HL-60/S4 (cell line): ENCODE data around the gene AGTRAP.

ENCODE experiments used
- in situ Hi-C: fragments of 300-500 bp; cut with MboI; formaldehyde crosslinking; loops from 2 replicates; pipeline ENCODE4 v1.14.3; 2022; ENCODE audit warnings: low sequenced_read_pairs

AGTRAP gene

DNA sequence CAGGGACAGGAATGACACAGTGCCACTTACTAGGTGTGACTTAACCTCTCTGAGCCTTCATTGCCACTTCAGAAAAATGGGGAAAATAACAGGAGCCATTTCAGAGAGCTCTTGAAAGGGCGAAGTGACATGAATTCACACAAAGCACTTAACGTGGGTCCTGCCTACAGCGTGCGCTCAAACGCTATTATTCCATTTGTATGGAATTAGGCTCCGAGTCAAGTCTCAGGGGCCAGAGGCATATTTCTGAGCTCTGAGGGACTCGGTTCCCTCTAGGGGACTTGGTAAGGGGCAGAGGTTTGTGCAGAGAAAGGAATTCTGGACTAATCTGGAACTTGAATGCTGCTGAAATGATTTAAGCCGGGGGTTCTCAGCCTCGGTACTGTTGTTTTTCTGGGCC, 30.3 kb upstream of the AGTRAP start:
- in situ Hi-C loops: no loop called here

DNA sequence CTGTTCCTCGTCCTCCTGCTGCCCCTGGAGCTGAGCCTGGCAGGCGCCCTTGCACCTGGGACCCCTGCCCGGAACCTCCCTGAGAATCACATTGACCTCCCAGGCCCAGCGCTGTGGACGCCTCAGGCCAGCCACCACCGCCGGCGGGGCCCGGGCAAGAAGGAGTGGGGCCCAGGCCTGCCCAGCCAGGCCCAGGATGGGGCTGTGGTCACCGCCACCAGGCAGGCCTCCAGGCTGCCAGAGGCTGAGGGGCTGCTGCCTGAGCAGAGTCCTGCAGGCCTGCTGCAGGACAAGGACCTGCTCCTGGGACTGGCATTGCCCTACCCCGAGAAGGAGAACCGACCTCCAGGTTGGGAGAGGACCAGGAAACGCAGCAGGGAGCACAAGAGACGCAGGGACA, 29.6 kb upstream of the AGTRAP start:
- in situ Hi-C loops: no loop called here

DNA sequence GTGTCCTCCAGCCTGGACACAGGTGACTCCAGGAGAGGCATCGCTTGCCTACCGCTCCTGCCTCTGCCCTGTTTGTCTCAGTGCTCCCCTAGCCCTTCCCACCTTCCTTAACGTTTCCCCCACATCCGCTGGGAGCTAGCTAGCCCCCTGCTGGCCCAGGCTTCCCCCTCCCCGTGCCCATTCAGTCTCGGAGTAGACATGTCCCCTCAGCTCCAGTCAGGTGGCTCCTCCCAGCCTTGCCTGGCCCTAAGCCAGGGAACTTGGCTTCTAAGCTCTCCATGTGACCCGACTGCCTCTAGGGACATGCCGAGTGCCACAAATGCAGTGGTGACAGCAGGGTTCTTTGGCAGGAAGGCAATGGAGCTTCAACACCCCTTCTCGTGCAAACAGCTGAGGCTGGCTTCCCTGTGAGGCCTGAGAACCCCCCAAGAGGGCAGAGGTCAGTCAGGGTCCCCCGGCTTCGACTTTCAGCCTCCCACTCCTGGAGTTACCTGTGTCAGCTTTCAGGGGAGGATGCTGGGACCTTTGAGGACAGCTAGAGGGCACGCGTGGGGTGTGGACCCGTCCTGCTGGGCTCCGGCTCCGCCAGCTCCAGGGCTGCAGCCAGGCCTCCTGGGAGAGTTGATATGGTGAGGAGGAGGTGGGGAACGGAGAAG, 28.2 kb upstream of the AGTRAP start:
- in situ Hi-C loops: no loop called here

DNA sequence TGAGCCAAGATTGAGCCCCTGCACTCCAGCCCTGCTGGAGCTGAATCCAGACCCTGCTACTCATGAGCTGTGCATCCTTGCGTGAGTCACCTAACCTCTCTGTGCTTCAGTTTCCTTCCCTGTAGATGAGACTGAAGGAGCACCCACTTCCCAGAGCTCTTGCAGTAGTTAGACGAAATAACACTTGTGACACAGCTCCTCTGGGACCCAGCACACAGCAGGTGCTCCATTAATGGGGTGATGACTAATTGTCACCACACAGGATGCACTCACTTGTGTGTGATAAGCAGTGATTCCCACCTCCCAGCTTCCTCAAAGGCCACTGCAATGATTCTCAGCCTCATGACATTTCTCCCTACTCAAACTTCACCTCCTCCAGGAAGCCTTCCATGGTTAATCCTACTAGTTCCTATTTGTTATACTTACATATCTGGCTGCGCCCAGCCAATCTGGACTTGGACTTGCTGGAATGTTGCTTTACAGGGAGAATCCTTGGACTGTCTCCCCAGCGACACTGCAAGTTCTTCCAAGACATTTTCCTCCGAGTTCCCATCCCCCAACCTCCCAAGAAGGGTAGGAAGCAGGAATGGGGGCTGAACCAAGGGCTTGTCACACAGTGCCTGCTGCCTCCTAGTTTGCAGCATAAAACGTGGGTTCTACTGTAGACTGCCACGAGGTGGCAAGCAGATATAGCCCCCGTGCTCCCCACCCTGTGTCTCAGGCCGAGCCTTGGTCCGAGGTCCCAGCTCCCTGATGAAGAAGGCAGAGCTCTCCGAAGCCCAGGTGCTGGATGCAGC, 27.2 kb upstream of the AGTRAP start:
- in situ Hi-C loops: no loop called here

DNA sequence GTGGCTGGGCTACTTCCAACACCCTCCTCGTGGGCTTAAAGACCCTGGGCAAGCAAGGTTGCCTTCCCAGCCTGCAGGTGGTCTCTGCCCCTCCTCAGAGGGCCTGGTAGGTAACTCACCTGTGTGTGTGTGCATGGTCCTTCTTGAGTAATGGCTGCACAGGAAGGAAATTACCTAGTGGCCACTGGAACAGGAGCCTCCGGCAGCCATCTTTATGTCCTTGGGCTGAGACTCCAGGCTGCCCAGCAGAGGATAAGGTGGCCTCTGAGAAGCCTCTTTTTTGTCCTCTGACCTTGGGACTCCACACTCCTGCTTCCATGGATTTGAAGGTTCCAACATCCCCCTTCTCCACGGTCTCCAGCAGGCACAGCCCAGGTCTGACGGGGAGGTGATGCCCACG, 24.4 kb upstream of the AGTRAP start:
- in situ Hi-C loops: no loop called here

DNA sequence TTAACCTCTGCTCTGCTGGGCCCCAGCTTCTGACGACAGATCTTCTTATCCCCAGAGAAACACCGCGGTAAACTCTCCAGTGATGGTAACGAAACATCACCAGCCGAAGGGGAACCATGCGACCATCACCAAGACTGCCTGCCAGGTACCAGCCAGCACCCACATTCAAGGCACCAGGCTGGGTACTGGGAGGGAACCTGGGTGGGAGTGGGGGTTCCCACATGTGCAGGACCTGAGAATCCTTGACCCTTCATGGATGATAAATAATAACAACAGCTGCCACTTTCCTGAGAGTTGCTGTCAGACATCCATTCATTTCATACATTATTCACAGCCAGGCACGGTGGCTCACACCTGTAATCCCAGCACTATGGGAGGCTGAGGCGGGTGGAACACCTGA, 23.7 kb upstream of the AGTRAP start:
- in situ Hi-C loops: no loop called here

DNA sequence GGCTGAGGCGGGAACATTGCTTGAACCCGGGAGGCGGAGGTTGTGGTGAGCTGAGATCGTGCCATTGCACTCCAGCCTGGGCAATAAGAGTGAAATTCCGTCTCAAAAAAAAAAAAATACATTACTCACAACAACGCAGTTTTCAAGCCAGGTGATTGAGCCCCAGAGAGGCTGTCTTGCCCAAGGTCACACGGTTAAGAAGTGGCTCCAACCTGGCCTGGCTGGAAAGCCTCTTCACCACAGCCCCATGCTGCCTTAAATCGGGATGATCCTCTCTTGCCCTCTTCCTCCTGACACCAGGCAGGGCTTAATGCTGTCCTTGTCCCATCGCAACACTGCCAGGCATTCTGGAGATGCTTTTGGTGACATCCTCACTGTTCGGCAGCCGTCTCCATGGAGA, 22.8 kb upstream of the AGTRAP start:
- in situ Hi-C loops: no loop called here

DNA sequence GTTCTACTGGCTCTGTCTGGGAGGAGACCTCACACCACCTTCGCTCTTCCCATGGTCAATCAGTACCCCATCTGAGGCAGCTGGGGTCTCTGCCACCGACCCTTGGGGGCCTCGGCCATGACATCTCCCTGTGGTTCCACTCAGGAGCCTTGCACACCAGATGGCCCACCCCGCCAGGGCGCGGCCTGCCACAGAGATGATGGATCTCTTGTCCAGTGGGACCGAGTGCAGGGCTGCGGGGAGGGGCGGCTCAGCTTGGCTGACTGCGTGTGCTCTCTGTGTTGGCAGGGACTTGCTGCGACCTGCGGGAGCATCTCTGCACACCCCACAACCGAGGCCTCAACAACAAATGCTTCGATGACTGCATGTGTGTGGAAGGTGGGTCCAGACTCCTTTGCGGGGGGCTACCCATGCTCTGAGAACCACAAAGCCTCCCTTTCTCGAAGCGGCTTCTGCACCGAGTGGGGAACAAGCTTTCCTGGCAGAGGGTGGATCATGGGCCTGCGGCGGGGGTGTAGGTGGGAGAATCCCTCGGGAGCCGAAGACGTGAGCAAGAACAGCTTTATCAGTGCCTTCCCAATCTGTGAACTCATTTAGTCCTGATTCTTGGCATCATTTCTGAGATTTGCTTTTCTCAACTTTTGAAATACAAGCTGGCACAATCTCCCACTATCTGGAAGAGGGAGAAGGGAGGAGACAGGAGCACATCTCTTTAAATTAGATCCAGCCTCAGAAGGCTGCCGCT, 20.9 kb upstream of the AGTRAP start:
- in situ Hi-C loops: loop anchor here (5.0 kb wide), 1 partner anchor 53 kb away; the partner anchor contains the start of gene FBXO6

DNA sequence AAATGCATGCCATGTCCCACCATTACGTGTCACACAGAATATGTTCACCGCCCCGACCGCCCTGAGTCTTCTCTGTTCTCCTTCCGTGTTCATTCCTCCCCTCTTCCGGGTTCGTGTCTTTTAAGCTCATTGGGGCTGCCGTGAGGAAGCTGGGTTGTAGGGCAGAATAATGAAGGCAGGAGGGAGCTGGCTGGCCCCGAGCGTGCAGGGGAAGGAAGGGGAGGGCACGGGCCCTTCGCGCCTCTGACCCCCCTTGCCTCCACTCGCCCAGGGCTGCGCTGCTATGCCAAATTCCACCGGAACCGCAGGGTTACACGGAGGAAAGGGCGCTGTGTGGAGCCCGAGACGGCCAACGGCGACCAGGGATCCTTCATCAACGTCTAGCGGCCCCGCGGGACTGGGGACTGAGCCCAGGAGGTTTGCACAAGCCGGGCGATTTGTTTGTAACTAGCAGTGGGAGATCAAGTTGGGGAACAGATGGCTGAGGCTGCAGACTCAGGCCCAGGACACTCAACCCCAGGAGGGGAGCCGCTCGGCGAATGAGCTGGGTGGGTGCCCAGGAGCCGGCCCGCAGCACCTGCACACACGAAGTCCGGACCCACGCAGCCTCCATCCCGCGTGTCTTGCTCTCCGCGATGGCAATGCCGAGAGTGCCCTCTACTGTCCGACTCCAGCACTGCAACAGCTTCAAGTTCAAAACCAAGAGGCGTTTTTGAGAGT, 16.5 kb upstream of the AGTRAP start:
- in situ Hi-C loops: loop anchor here (5.0 kb wide), 1 partner anchor 57 kb away; the partner anchor contains the start of gene FBXO6

DNA sequence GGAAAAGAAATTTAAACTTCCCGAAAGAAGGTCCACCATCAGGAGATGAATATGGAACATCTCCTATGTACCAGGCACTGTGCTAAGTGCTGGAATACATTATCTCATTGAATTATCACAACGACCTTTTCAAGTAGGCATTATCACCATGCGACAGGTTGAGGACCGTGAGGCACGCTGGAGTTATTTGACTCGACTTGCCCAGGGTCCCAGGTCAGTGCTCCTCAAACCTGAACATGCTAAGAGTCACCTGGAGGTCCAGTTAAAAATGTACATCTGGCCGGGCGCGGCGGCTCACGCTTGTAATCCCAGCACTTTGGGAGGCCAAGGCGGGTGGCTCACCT, 15.9 kb upstream of the AGTRAP start:
- in situ Hi-C loops: no loop called here

DNA sequence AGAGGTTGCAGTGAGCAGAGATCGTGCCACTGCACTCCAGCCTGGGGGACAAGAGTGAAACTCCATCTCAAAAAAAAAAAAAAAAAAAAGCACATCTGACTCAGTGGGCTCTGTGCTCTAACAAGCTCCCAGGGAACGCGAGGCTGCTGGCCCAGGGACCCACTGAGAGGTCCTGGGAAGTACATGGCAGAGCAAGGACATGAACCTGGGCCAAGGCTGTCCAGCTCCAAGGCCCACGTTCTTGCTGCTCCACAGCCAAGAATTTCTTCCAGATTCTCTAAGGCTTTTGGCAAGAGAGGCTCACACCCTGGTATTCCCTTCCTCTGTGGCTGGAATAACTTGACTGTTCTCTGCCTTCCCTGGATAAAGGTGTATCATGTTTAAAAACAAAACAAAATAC, 15.4 kb upstream of the AGTRAP start:
- in situ Hi-C loops: no loop called here

DNA sequence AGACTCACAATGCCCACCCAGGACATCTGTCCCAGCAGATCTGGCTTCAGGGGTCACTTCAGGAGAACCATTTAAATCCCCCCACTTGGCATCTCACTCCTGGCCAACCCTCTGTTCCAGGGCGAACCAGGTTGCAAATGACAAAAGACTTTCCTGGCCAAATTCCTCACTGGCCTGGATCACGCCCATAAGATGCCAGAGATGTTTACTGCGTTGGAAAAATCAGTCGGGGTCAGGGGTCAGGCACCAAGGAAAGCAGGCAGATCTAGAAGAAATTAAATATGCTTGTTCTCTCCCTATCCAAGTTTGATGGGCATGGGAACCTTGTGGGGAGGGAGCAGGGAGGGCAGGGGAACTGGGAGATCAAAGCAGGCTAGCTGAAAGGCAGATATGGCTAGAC, 14.6 kb upstream of the AGTRAP start:
- in situ Hi-C loops: no loop called here

DNA sequence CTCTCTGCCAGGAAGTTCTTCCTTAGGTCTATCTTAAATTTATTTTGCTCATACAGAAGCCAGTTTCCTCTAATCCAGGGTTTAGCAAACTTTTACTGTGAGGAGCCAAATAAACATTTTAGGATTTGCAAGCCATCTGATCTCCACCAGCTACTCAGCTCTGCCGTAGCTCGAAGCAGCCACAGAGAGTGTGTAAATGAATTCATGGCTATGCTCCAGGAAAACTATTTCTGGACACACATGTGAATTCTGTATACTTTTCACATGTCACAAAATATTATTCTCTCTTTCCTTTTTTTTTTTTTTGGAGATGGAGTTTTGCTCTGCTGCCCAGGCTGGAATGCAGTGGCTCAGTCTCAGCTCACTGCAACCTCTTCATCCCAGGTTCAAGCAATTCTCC, 13.4 kb upstream of the AGTRAP start:
- in situ Hi-C loops: no loop called here

DNA sequence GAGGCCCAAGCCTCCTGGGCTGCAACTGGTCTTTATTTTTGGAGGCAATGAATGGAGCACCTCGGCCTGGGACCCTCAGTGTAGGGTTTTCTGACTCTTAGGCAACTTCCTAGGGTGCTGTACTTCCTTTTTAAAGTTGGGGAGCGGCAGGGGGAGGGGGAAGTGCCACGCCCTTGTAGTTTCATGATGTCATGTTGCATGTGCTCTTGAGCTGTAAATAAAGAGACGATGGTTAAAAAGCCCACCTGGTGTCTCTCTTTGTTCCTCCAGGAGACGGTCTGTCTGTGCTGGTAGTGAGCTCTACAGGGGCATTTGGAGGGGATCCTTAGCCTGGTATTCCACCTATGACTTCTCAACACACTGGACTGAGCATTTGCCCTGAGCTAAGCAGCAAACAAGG, 10.3 kb upstream of the AGTRAP start:
- in situ Hi-C loops: no loop called here

DNA sequence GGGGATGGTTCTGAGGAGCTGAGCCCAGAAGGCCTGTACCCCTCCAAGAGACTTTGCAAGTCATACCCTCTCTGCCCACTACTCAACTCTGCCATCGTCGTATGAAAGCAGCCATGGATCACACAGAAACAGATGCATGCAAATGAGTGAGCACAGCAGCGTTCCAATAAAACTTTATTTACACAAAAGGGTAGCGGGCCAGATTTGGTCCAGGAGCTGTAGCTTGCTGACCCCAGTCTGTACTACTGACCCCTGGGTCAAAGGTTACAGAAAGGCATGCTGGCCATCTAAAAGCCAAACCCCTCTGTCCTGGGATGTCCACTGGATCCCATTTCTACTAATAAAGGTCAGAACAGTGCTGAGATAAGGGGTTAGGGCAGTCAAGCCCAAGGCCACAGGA, 8.8 kb upstream of the AGTRAP start:
- in situ Hi-C loops: no loop called here

DNA sequence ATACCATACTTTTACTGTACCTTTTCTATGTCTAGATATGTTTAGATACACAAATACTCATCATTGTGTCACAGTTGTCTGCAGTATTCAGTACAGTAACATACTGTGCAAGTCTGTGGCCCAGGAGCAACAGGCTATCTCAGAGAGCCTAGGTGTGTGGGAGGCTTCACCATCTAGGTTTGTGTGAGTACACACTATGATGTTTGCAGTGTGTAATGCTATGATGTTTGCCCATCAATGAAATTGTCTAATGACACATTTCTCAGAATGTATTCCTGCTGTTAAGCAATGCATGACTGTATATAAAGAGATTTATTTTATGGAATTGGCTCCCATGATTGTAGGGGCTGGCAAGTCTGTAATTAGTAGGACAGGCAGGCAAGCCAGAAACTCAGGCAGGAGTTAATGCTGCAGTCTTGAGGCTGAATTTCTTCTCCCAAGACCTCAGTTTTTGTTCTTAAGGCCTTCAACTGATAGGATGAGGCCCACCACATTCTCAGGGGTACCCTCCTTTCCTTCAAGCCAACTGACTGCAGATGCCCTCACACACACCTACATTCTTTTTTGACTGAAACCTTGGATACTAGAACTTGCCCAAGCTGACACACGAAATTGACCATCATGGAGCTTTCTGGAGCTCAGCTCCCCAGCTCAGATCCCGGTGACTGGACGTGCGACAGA, 7.7 kb upstream of the AGTRAP start:
- in situ Hi-C loops: no loop called here

DNA sequence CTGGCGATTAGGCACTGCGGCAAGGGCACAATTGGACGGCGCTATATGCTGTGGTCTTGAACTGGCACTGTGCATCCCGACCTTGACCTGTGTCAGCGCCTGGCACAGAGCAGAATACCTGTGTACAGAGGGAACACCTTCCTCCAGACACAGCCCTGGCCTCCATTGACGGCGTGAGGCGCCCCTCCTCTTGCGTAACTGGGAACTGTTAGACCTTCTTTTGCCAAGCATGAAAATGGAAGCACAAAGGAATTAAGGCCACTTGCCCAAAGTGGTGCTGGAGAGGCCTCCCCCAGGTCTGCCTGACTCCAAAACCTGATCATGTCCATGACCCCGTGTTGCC, 6.8 kb upstream of the AGTRAP start:
- in situ Hi-C loops: no loop called here

DNA sequence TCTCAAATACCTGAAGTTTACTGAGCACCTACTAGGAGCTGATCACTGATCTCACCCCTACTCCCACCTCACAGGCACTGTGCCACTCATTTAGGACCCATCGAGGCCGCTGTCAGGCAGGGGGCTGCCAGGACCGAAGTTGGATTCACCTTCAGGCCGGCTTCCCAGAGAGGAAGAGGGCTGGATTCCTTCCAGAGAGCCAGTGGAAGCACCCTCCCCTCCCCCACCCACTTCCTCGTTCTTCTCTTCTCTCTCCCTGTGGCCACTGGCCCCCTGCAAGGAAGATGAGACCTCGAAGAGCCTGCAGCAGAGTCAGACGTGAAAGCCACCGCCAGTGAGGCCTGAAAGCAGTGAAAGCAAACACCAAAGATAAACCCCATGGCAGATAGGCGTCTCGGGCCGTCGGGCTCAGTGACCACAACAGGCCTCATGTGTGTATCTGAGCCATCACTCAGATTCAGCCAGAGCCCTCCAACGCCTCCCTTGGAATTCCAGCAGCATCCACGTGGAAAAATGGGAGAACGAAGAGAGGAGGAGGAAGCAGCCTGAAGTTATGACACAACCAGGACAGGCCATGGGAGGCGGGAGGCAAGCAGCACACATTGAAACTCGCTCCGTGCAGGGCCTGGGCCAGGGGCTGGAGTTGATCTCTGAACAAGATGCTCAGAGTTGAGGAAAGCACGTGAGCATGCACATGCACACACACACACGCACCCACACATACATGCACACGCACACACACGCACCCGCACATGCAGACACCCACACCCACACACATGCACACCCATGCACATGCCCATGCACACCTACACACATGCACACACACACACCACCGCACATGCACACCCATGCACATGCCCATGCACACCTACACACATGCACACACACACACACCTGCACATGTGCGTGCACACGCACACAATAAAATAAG, 6.2 kb upstream of the AGTRAP start:
- in situ Hi-C loops: no loop called here

DNA sequence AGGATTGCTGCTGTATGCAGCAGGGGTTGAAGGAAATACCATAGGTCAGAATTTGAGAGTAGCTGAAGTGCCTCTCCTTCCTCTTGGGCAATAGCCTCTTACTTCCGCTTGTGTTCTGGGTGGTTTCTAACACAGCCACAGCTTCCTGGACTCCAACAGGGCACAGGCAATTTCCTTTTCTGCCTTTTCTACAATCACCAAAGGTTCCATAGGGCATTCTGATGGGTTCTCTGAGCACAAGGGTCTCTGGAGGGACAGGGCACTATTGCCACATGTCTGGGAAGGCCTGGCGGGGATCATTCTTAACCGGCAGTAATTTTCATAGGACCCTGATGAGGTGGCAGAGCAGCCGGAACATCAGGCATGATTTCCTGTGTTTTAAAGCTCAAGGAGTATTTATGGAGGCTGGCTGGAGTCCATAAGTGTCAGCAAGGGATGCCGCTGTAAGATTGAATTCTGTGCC, 5.5 kb upstream of the AGTRAP start:
- in situ Hi-C loops: no loop called here
